GM18517 (cell line): Measurements from ENCODE around the gene NPC1.
"Not testable (repeated sequence)": the region's sequence is repeated elsewhere in the genome, so short reads cannot be mapped to it uniquely, and the experiment has no call there.

Experiments used
- ATAC-seq: cut with Tn5 transposase; IDR thresholded peaks from one replicate; pipeline ENCODE4 v1.9.1; 2021; ENCODE audit warnings: mild to moderate bottlenecking, moderate library complexity; ENCODE audit not compliant: unreplicated experiment

The NPC1 gene

GRCh38 chr18:23526501-23527063, 59.7 kb downstream of the NPC1 start:
- no peak for ATAC-seq

GRCh38 chr18:23524213-23524707, 62.0 kb downstream of the NPC1 start:
- ATAC-seq: no peak

DNA sequence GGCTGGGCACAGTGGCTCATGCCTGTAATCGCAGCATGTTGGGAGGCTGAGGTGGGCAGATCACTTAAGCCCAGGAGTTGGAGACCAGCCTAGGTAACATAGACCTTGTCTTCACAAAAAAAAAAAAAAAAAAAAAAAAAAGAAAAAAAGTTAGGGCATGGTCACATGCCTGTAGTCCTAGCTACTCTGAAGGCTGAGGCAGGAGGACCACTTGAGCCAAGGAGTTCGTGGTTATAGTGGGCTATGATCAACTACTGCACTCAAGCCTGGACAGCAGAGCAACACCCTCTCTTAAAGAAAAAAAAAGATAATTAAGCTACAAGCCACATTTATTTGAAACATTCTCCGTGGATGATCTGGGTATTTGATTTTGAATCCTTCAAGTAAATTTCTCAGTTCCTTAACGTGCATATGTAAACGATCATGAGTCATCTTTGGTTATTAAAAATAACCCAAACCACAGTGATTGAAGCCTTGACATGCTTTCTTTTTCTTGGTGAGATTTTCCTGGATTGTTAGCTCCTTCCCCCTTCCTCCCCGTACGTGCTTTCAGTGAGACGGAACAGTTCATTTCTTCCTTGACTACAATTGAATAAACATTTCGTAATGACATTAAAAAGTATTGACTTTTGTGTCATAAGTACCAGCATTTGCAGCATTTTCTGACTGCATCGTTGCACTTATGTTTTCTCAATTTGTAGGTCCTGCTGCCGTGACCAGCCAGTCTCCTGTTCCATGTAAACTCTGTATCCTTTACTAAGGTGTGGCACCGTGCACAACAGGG, 62.7 kb downstream of the NPC1 start:
- no peak for ATAC-seq

- no peak for ATAC-seq
Observed at GRCh38 chr18:23521907-23522306, 64.4 kb downstream of the NPC1 start.

DNA sequence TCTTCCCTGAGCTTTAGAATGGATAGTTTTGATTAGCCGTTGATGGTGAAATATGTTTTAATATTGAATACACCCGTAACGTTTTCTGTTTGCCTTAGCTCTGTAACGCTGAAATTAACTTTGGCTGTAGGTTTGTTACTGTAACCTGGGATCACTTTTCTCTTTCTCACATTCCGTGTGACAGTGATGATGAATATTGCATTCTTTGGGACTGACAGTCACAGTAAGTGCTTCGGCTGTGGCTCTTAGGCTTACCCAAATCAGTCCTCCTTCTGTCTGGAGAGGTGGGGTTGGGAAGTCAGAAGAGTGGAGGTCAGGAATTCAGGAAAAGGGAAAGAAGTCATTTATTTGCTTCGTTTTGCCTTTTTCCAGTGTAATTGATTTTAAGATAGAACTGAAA, 65.0 kb downstream of the NPC1 start:
- no peak for ATAC-seq

DNA sequence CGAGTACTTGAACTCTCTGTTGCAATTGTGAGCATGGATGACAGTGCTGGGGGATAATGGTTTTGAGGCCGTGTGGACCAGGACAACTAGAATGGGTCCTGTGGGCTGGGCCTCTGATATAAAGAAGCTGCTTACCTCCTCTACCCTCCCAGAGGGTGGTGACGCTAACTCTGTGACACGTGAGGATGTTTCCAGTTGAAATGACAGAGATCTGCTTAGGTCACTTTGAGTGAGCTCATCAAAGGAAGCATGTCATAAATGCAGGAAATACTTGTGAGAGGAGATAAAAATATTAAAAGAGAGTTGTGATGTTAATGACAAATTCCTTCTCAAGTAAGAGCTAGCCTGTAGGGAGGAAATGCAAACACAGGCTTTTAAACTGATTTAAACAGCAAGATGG, 66.6 kb downstream of the NPC1 start:
- no peak for ATAC-seq

DNA sequence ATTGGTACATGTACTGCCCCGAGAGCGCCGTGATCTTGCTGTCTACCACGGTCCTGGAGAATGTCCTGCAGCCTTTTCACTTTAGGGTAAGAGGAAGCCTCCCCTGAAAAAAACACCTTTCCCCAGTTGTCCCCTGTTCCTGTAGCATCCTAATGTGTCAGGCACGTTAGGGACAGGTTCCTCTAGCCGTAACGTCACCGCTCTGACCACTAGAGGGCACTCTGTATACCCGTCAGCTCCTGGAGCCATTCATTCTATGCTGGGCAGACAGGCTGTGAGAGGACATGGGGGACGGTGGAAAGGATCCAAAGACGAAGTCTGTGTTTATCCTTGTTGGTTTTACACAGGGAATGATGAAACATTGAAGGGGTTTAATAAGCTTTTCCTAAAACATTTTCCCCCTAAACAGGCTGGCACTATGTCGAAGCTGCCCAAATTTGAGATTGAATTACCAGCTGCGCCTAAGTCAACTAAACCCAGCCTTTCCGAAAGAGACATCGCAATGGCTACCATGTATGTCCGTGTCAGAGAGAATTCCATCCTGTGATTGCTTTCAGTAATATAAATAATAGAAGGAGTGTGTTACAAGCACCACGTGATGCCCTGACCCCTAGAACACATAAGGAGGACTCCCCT, 70.3 kb downstream of the NPC1 start:
- peak; percentile 68 for ATAC-seq

DNA sequence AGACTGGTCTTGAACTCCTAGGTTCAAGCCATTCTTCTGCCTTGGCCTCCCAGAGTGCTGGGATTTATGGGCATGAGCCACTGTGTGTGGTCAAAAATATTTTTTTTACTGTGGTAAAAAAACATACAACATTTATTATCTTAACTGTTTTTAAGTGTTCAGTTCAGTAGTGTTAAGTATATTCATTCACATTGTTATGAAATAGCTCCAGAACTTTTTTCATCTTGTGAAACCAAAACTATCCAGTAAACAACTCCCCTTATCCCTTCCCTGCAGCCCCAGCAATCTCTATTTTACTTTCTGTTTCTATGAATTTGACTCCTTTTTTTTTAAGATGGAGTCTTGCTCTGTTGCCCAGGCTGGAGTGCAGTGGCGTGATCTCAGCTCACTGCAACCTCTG, 73.7 kb downstream of the NPC1 start:
- ATAC-seq: no peak

- ATAC-seq: not testable (repeated sequence)
Observed at GRCh38 chr18:23512216-23512615, 74.1 kb downstream of the NPC1 start.

GRCh38 chr18:23510923-23511322, 75.4 kb downstream of the NPC1 start:
- ATAC-seq: not testable (repeated sequence)

- no peak for ATAC-seq
Observed at GRCh38 chr18:23506393-23506792, 79.9 kb downstream of the NPC1 start.

DNA sequence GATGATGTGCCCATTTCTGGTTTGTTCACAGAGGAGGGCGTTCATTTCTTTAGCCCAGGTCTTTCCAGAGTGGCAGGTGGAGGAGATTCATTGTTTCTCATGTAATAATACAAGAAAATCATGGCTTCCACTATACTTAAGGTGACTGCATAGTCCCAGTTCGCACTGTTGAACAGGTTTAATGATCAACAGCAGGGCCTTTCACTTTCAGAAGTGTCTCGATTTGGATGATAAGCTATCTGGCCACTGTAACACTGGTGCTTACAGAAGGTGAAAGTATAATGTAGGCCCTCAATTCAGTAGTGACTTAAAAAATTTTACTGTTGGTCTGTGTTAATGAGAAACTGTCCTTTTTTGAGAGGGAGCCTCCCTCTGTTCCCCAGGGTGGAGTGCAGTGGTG, 81.6 kb downstream of the NPC1 start:
- ATAC-seq: peak; percentile 67

GRCh38 chr18:23503963-23504344, 82.4 kb downstream of the NPC1 start:
- ATAC-seq: no peak

- peak; percentile 57 for ATAC-seq
Observed at GRCh38 chr18:23503038-23503962, 83.0 kb downstream of the NPC1 start, which contains the start of gene RMC1. Gene RMC1, plus strand, starts transcription at chr18:23503511. Its CDS starts 108 bp downstream, at chr18:23503619.

- ATAC-seq: no peak
Observed at GRCh38 chr18:23502516-23503037, 83.7 kb downstream of the NPC1 start.

- ATAC-seq: no peak
Observed at GRCh38 chr18:23501626-23502025, 84.7 kb downstream of the NPC1 start.

DNA sequence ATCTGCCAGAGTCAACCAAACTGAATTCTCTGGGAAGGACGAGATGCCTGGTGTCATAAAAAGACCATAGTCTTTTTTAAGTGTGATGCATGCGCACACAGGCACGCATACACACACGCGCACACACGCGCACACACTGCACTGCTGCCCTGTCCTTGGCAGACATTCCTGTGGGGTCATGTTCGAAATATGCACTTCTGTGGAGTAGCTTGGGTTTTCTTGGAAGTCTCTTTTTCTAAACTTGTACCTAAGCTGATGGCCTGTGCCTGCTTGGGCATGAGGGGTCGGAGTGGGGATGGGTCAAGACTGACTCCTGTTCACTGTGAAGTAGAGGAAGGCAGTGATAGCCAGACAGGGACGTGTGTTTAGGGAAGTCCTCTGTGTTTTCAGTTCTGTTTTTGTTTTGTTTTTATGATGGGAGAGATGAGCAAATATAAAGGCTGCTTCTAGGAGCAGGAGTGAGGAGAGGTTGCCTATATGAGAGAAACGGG, 87.0 kb downstream of the NPC1 start:
- no peak for ATAC-seq

GRCh38 chr18:23498877-23499276, 87.4 kb downstream of the NPC1 start:
- ATAC-seq: peak; percentile 44

- ATAC-seq: no peak
Observed at GRCh38 chr18:23498117-23498516, 88.2 kb downstream of the NPC1 start.

DNA sequence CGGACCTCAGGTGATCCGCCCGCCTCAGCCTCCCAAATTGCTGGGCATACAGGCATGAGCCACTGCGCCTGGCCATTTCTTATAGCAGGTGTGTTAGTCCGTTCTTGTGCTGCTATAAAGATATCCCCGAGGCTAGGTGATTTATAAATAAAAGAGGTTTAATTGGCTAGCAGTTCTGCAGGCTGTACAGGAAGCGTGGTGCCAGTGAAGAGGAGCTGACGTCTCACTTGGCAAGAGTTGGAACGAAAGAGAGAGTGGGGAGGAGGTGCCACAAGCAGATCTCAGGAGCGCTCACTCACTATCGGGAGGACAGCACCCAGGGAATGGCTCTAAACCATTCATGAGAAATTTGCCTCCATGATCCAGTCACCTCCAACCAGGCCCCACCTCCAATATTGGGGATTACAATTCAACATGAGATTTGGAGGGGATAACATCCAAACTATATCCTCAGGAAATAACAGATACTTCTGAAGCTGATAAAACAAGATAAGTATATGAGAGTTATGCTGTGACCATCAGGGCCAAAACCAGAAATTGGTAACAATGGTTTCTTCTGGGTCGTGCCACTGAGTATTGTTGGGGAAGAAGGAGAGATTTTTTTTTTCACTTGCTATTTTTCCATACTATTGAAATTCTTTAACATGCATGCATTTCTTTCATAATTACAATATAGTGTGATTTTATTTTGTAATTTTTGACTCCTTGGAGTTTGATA, 90.4 kb downstream of the NPC1 start:
- ATAC-seq: no peak
